K562 (cell line): ENCODE measurements around the gene PBX4. TPM values are rescaled to one million over a fixed set of nuclear protein-coding genes. Genes with fewer than 3 reads are reported as not detected.
A peak's percentile ranks its signal among the peaks of the same experiment; 100 is the strongest.

Source experiments
- ATF1 ChIP-seq, 2 experiments: fragments of 450-650 bp in 1 of 2; IDR thresholded peaks; 2 replicates each; pipeline ENCODE4 v1.6.1; 2016; ENCODE audit warnings: missing compliant biosample characterization in 1 of 2, missing genetic modification characterization in 1 of 2
- CSDE1 ChIP-seq, 2 experiments: fragments of 450-650 bp; IDR thresholded peaks; 2 replicates each; pipeline ENCODE4 v1.6.1; 2016; ENCODE audit warnings: mild to moderate bottlenecking in 1 of 2
- ELF1 ChIP-seq: fragments of 200-800 bp; sonication (Bioruptor generic); IDR thresholded peaks from 2 replicates; pipeline ENCODE4 v1.6.1; 2016; ENCODE audit warnings: missing genetic modification characterization, missing compliant biosample characterization
- ELF2 ChIP-seq: fragments of 250-450 bp; sonication (Bioruptor Pico); IDR thresholded peaks from 2 replicates; pipeline ENCODE4 v1.5.0; 2021; ENCODE audit warnings: mild to moderate bottlenecking
- ETS1 ChIP-seq: conservative IDR thresholded peaks from 2 replicates; pipeline ENCODE4 v1.6.1; 2011; ENCODE audit warnings: low read depth, mild to moderate bottlenecking, low read length; ENCODE audit not compliant: control insufficient read depth
- FOXJ2 ChIP-seq: fragments of 200-800 bp; sonication (Bioruptor generic); IDR thresholded peaks from 2 replicates; pipeline ENCODE4 v1.6.1; 2016; ENCODE audit warnings: missing genetic modification characterization, missing compliant biosample characterization
- FUS ChIP-seq: fragments of 200-400 bp; formaldehyde crosslinking; optimal IDR thresholded peaks from 2 replicates; pipeline ENCODE3; 2017; ENCODE audit warnings: low read depth, low read length
- GTF2E2 ChIP-seq: fragments of 200-800 bp; sonication (Bioruptor generic); IDR thresholded peaks from 2 replicates; pipeline ENCODE4 v1.6.1; 2016; ENCODE audit warnings: missing genetic modification characterization, missing compliant biosample characterization
- MYC ChIP-seq, 2 experiments: fragments of 250-450 bp in 1 of 2; sonication (Bioruptor Pico) in 1 of 2; IDR thresholded peaks; 2 replicates each; pipeline versions ENCODE4 v1.5.1 to v1.6.1; 2012 to 2021; ENCODE audit warnings: low read depth in 2 of 2, borderline replicate concordance in 1 of 2, improper control_type of control experiment in 1 of 2, low read length in 1 of 2, mild to moderate bottlenecking in 1 of 2, moderate library complexity in 1 of 2
- NCOA1 ChIP-seq: fragments of 450-650 bp; IDR thresholded peaks from 2 replicates; pipeline ENCODE4 v1.6.1; 2016; ENCODE audit warnings: low read depth
- PTBP1 ChIP-seq: fragments of 200-400 bp; formaldehyde crosslinking; IDR thresholded peaks from 2 replicates; pipeline ENCODE4 v1.6.1; 2017; ENCODE audit warnings: low read depth, low read length
- SAP30 ChIP-seq: fragments of 200-600 bp; sonication (generic); IDR thresholded peaks from 2 replicates; pipeline ENCODE4 v1.6.1; 2012; ENCODE audit warnings: borderline replicate concordance, low read depth, mild to moderate bottlenecking, moderate library complexity, low read length, control low read depth, inconsistent platforms; ENCODE audit not compliant: insufficient read depth, poor library complexity, severe bottlenecking
- TEAD1 ChIP-seq, 2 experiments: fragments of 450-650 bp in 1 of 2; sonication (generic) in 1 of 2; formaldehyde crosslinking; IDR thresholded peaks; 2 replicates each; pipeline versions ENCODE4 v1.4.0 to v1.8.0; 2020 to 2022; ENCODE audit warnings: mild to moderate bottlenecking in 2 of 2, missing genetic modification reagents in 1 of 2
- THAP7 ChIP-seq: fragments of 250-450 bp; sonication (Bioruptor Pico); IDR thresholded peaks from 2 replicates; pipeline ENCODE4 v1.5.0; 2021
- TOE1 ChIP-seq, 2 experiments: fragments of 450-650 bp in 1 of 2; sonication (generic) in 1 of 2; formaldehyde crosslinking in 1 of 2; IDR thresholded peaks; 2 replicates each; pipeline versions ENCODE4 v1.7.1 to v1.8.0; 2016 to 2022; ENCODE audit warnings: borderline replicate concordance in 2 of 2, mild to moderate bottlenecking in 2 of 2, antibody characterized with exemption in 1 of 2, inconsistent platforms in 1 of 2, low read depth in 1 of 2, missing genetic modification reagents in 1 of 2, moderate library complexity in 1 of 2
- XRCC4 ChIP-seq: IDR thresholded peaks from one replicate; pipeline ENCODE4 v1.6.1; 2011; ENCODE audit not compliant: insufficient read depth, insufficient read length; ENCODE audit errors: extremely low read depth
- ZC3H8 ChIP-seq: fragments of 450-650 bp; IDR thresholded peaks from 2 replicates; pipeline ENCODE4 v1.6.1; 2017
- ZNF282 ChIP-seq: sonication (generic); formaldehyde crosslinking; IDR thresholded peaks from 2 replicates; pipeline ENCODE4 v1.8.1; 2023; ENCODE audit warnings: missing genetic modification reagents
- ZNF589 ChIP-seq: fragments of 200-800 bp; sonication (Bioruptor generic); IDR thresholded peaks from 2 replicates; pipeline ENCODE4 v1.6.1; 2016; ENCODE audit warnings: low read depth, missing genetic modification characterization, missing compliant biosample characterization
- polyA plus RNA-seq, 8 experiments: library from polyadenylated mRNA; depleted of rRNA in 4 of 8; stranded (reverse) in 5 of 8; unstranded in 3 of 8; fragments of >200 nt; fragmentation: Nextera tagmentation in 2 of 8; fragmentation: Illumina TruSeq in 1 of 8; extraction: Ambion mirVana in 2 of 8; extraction: Trizol in 1 of 8; gene quantifications; 2 replicates each; pipeline versions ENCODE4 v1.2.1 to v1.2.3, GENCODE V29; 2011 to 2014; ENCODE audit warnings: inconsistent platforms in 1 of 8, missing spikeins in 1 of 8
- total RNA-seq, 7 experiments: library from RNA; depleted of rRNA in 6 of 7; stranded (reverse); fragments of >200 nt in 6 of 7; fragmentation: Illumina TruSeq in 2 of 7; extraction: Trizol in 2 of 7; gene quantifications; 2 replicates each; pipeline versions ENCODE4 v1.2.1 to v1.2.3, GENCODE V29; 2011 to 2021; ENCODE audit warnings: low replicate concordance in 1 of 7
- TF ChIP-seq, protein P1 (sequence below): sonication (generic); formaldehyde crosslinking; IDR thresholded peaks from 2 replicates; pipeline ENCODE4 v1.8.0; 2022; ENCODE audit warnings: missing genetic modification reagents, mild to moderate bottlenecking, moderate library complexity, borderline replicate concordance
- TF ChIP-seq, protein P2 (sequence below): fragments of 250-450 bp; sonication (Bioruptor Pico); IDR thresholded peaks from 2 replicates; pipeline ENCODE4 v1.9.0; 2021; ENCODE audit warnings: mild to moderate bottlenecking, inconsistent platforms

Gene PBX4
- total and polyA plus RNA-seq, 9 of the 15 experiments (the other 6 are each of a cell fraction or from before 2014, with no cell fraction given) = 0.11 to 3.8 (median 1.6) TPM; not detected in 1

DNA sequence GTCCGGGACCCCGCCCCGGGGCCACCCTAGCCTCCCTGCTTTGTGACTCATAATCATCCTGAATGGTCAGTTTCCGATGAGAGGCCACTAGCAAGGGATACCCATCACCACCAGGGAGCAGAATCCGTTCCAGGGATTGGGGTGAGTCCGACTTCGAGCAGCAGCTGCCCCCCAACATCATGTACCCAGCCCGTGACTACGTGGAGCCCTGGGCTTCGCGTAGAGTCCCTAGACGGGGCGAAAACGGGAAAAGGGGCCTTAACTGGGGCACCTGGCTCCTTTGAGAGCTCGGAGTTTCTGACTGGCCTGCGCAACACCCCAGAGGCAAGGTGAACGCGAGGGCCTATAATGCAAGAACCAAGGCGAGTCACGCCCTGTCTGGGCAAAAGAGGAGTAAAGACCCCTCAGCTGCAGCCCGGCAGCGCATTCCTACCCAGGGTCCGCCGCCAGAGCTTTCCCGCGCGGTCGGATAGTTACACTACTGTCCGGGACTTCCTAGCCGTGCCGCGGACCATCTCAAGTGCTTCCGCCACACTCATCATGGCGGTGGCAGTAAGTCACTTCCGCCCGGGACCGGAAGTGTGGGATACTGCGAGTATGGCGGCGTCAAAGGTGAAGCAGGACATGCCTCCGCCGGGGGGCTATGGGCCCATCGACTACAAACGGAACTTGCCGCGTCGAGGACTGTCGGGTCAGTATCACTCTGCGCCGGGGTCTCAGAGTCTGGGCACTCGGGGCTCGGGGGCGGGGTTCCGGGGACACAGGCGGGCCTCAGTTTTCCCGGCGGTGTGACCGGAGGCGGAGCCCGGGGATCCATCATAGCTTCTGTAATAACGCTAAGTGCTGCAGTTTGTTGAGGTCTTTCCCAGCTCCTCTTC is 102.6 kb downstream of the PBX4 start, which contains the start of gene NDUFA13 (continued):
- TF ChIP-seq XRCC4 = peak; percentile 8
- TF ChIP-seq, protein P1, sequence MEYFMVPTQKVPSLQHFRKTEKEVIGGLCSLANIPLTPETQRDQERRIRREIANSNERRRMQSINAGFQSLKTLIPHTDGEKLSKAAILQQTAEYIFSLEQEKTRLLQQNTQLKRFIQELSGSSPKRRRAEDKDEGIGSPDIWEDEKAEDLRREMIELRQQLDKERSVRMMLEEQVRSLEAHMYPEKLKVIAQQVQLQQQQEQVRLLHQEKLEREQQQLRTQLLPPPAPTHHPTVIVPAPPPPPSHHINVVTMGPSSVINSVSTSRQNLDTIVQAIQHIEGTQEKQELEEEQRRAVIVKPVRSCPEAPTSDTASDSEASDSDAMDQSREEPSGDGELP (CRISPR knock-in tag) = peak; percentile 32; the same call in 1 of the 2 replicates
- peak in 1 of 2 experiments; percentile 74; a peak in 2 of 4 replicates for TF ChIP-seq TEAD1 (CRISPR knock-in tag; IDR thresholded peaks at IDR 0.05)
- 0 out of 2 replicates have a peak, but pooled peaks have one; percentile 52 for TF ChIP-seq TOE1 (IDR thresholded peaks at IDR 0.05; ENCODE audit: borderline replicate concordance)
- TF ChIP-seq TOE1 (CRISPR knock-in tag; IDR thresholded peaks at IDR 0.05; ENCODE audit: borderline replicate concordance, low read depth) = no peak
- TF ChIP-seq THAP7 (CRISPR knock-in tag) = peak; percentile 99
- TF ChIP-seq ETS1 = peak; percentile 94
- TF ChIP-seq NCOA1 = peak; percentile 71; the same call in 1 of the 2 replicates
- peak; percentile 76; the same call in 1 of the 2 replicates for TF ChIP-seq GTF2E2 (tag)
- no peak for TF ChIP-seq ATF1 (CRISPR knock-in tag; IDR thresholded peaks at IDR 0.05)
- peak; percentile 88 for TF ChIP-seq ATF1 (tag; IDR thresholded peaks at IDR 0.05)
- no peak for TF ChIP-seq PTBP1
- TF ChIP-seq, protein P2, sequence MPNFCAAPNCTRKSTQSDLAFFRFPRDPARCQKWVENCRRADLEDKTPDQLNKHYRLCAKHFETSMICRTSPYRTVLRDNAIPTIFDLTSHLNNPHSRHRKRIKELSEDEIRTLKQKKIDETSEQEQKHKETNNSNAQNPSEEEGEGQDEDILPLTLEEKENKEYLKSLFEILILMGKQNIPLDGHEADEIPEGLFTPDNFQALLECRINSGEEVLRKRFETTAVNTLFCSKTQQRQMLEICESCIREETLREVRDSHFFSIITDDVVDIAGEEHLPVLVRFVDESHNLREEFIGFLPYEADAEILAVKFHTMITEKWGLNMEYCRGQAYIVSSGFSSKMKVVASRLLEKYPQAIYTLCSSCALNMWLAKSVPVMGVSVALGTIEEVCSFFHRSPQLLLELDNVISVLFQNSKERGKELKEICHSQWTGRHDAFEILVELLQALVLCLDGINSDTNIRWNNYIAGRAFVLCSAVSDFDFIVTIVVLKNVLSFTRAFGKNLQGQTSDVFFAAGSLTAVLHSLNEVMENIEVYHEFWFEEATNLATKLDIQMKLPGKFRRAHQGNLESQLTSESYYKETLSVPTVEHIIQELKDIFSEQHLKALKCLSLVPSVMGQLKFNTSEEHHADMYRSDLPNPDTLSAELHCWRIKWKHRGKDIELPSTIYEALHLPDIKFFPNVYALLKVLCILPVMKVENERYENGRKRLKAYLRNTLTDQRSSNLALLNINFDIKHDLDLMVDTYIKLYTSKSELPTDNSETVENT (CRISPR knock-in tag) = peak; percentile 60; the same call in 1 of the 2 replicates
- peak; percentile 80 for TF ChIP-seq MYC (IDR thresholded peaks at IDR 0.05; ENCODE audit: low read depth, low read length)
- no peak for TF ChIP-seq MYC (CRISPR knock-in tag; IDR thresholded peaks at IDR 0.05; ENCODE audit: borderline replicate concordance, low read depth)
- TF ChIP-seq CSDE1 (IDR thresholded peaks at IDR 0.05) = 0 out of 4 replicates have a peak, but pooled peaks of 1 of the 2 experiments have one; percentile 65
- TF ChIP-seq ELF2 (CRISPR knock-in tag) = peak; percentile 99
- no peak for TF ChIP-seq ZC3H8
- no peak for TF ChIP-seq ZNF282 (CRISPR knock-in tag)
- peak; percentile 100 for TF ChIP-seq ELF1 (tag)
- TF ChIP-seq ZNF589 (CRISPR knock-in tag) = no peak
- TF ChIP-seq FUS = no peak
- peak; percentile 89 for TF ChIP-seq SAP30
- no peak for TF ChIP-seq FOXJ2
